HEK293 (cell line): Measurements from ENCODE around the gene SNRNP70.

ENCODE experiments used
- CTCF ChIA-PET: fragments of 350-600 bp; formaldehyde crosslinking; extraction: SDS; loops from one replicate; lab custom pipeline; 2021; ENCODE audit warnings: antibody characterized with exemption; lab: Yijun Ruan, JAX
- POLR2A ChIA-PET: fragments of 300-600 bp; formaldehyde crosslinking; extraction: SDS; loops from one replicate; lab custom pipeline; 2020; ENCODE audit warnings: antibody characterized with exemption, inconsistent platforms; lab: Yijun Ruan, JAX
- H3K27ac ChIP-seq: fragments of 200-500 bp; sonication (Bioruptor generic); 2 replicates; pipeline ENCODE4 v1.5.1; 2014; ENCODE audit warnings: low read depth, low read length, control low read depth, inconsistent platforms; ENCODE audit errors: extremely low read depth
- H3K36me3 ChIP-seq, 2 experiments: fragments of 200-500 bp in 1 of 2; sonication (Bioruptor generic) in 1 of 2; 1 replicate in 1 of 2; 2 replicates in 1 of 2; pipeline ENCODE4 v1.5.1; 2014 to 2017; ENCODE audit warnings: inconsistent platforms in 2 of 2, low read length in 2 of 2; ENCODE audit not compliant: control insufficient read depth in 2 of 2, insufficient read depth in 1 of 2
- H3K4me1 ChIP-seq: fragments of 200-500 bp; sonication (Bioruptor generic); 2 replicates; pipeline ENCODE4 v1.5.1; 2014; ENCODE audit warnings: mild to moderate bottlenecking, low read length, inconsistent platforms; ENCODE audit not compliant: control insufficient read depth, insufficient read depth
- H3K4me3 ChIP-seq: 2 replicates; pipeline ENCODE4 v1.5.1; 2011; ENCODE audit warnings: low read depth, mild to moderate bottlenecking, control low read depth, low read length, moderate library complexity
- H3K9me3 ChIP-seq: fragments of 200-500 bp; sonication (Bioruptor generic); 2 replicates; pipeline ENCODE4 v1.5.1; 2014; ENCODE audit warnings: low read depth, low read length, inconsistent platforms; ENCODE audit not compliant: control insufficient read depth, insufficient read depth
- BCL11B ChIP-seq: fragments of 450-650 bp; formaldehyde crosslinking; IDR thresholded peaks from 2 replicates; pipeline ENCODE4 v1.5.1; 2016; ENCODE audit warnings: low read depth, missing biosample characterization, missing genetic modification characterization
- GLIS2 ChIP-seq: fragments of 450-650 bp; formaldehyde crosslinking; IDR thresholded peaks from 2 replicates; pipeline ENCODE4 v1.5.1; 2016; ENCODE audit warnings: missing biosample characterization, missing genetic modification characterization
- SP2 ChIP-seq: fragments of 450-650 bp; formaldehyde crosslinking; IDR thresholded peaks from 2 replicates; pipeline ENCODE4 v1.5.1; 2016; ENCODE audit warnings: missing biosample characterization, missing genetic modification characterization
- ZBTB17 ChIP-seq: fragments of 450-650 bp; formaldehyde crosslinking; IDR thresholded peaks from 2 replicates; pipeline ENCODE4 v1.5.1; 2016; ENCODE audit warnings: missing biosample characterization, missing genetic modification characterization
- ZFP37 ChIP-seq: fragments of 450-650 bp; formaldehyde crosslinking; IDR thresholded peaks from 2 replicates; pipeline ENCODE4 v1.5.1; 2016; ENCODE audit warnings: missing biosample characterization, missing genetic modification characterization
- ZNF112 ChIP-seq: fragments of 450-650 bp; formaldehyde crosslinking; IDR thresholded peaks from 2 replicates; pipeline ENCODE4 v1.5.0; 2017; ENCODE audit warnings: missing biosample characterization, missing genetic modification characterization
- ZNF175 ChIP-seq: fragments of 450-650 bp; formaldehyde crosslinking; IDR thresholded peaks from 2 replicates; pipeline ENCODE4 v1.5.1; 2016; ENCODE audit warnings: missing biosample characterization, missing genetic modification characterization
- ZNF19 ChIP-seq: fragments of 450-650 bp; formaldehyde crosslinking; IDR thresholded peaks from 2 replicates; pipeline ENCODE4; 2016; ENCODE audit warnings: missing biosample characterization, missing genetic modification characterization, low read depth
- ZNF658 ChIP-seq: fragments of 450-650 bp; formaldehyde crosslinking; IDR thresholded peaks from 2 replicates; pipeline ENCODE4; 2016; ENCODE audit warnings: missing biosample characterization, missing genetic modification characterization
- ZNF660 ChIP-seq: fragments of 450-650 bp; IDR thresholded peaks from 2 replicates; pipeline ENCODE4 v1.5.1; 2018; ENCODE audit warnings: missing biosample characterization, mild to moderate bottlenecking, missing genetic modification characterization
- ZNF785 ChIP-seq: fragments of 450-650 bp; formaldehyde crosslinking; IDR thresholded peaks from 2 replicates; pipeline ENCODE4 v1.5.1; 2016; ENCODE audit warnings: missing biosample characterization, missing genetic modification characterization
- TF ChIP-seq, protein P1 (sequence below): fragments of 450-650 bp; formaldehyde crosslinking; IDR thresholded peaks from 2 replicates; pipeline ENCODE4 v1.5.1; 2017; ENCODE audit warnings: missing biosample characterization, missing genetic modification characterization
- TF ChIP-seq, protein P2 (sequence below): fragments of 450-650 bp; formaldehyde crosslinking; IDR thresholded peaks from 2 replicates; pipeline ENCODE4 v1.5.1; 2016; ENCODE audit warnings: missing biosample characterization, missing genetic modification characterization
- TF ChIP-seq, protein P3 (sequence below): fragments of 450-650 bp; formaldehyde crosslinking; IDR thresholded peaks from 2 replicates; pipeline ENCODE4 v1.5.1; 2016; ENCODE audit warnings: missing biosample characterization, missing genetic modification characterization
- TF ChIP-seq, protein P4 (sequence below): fragments of 450-650 bp; formaldehyde crosslinking; IDR thresholded peaks from 2 replicates; pipeline ENCODE4 v1.5.1; 2016; ENCODE audit warnings: missing biosample characterization, missing genetic modification characterization
- TF ChIP-seq, protein P5 (sequence below): fragments of 450-650 bp; formaldehyde crosslinking; IDR thresholded peaks from 2 replicates; pipeline ENCODE4 v1.5.1; 2016; ENCODE audit warnings: missing biosample characterization, missing genetic modification characterization

Gene SNRNP70

DNA sequence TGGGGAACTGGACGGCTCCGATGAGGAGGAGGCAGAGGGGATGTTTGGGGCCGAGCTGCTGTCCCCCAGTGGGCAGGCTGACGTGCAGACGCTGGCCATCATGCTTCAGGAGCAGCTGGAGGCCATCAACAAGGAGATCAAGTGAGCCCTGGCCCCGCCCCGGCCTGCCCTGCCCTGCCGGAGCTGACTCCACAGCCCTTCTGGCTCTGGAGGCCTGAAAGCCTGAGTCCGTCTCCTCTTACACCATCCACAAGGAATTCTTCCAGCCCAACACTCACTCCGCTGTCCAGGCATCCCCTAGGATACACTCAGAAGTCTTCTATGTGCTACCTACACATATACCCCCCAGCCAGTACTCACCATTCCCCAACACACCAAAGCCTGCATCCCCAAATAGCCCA, 51.5 kb downstream of the SNRNP70 start:
- CTCF ChIA-PET, result interaction anchor here (2.3 kb wide), 1 partner anchor 12 kb away, joined by 10 read pairs; no protein-coding TSS in a partner anchor
- H3K9me3 ChIP-seq, result no peaks in the 10 kb centered on the region
- peaks cover 7 to 31% of the 10 kb centered on the region in 2 experiments; a peak in 2 of 3 replicates for H3K36me3 ChIP-seq
- H3K4me3 ChIP-seq, result no peak overlapping the region
- no peaks in the 10 kb centered on the region for H3K4me1 ChIP-seq
- no peak for TF ChIP-seq ZNF785 (tag by site-specific recombination)
- TF ChIP-seq, all 188 proteins: peak for 0
- POLR2A ChIA-PET, result interaction anchor here (1.0 to 1.3 kb wide), 2 partner anchors 9 to 12 kb away, joined by 3 to 4 read pairs; no protein-coding TSS in a partner anchor
- no peak overlapping the region for H3K27ac ChIP-seq

DNA sequence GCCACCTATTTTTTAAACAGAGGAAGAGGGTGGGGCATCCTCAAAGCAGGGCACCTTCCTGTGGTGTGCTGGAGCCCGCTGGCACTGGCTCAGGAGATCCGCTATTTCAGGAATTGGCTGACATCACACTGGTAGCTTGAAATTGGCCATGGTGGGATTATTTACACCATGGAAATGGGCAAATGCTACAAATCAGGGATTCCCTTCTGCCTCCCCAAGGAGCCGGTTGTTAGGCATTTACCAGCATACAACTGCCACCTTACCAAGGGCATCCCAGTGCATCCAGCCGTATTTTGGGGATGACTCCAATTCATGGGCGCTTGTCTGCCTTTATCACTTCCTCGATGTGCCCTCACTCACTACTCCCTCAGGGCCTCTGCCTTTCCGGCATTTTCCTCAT, 55.7 kb downstream of the SNRNP70 start:
- no peak overlapping the region for H3K4me3 ChIP-seq
- no peaks in the 10 kb centered on the region for H3K4me1 ChIP-seq
- ChIA-PET POLR2A (no interaction called here), CTCF (interaction anchor here (0.9 to 2.5 kb wide), 4 partner anchors 43 to 406 kb away, joined by 3 to 9 read pairs (median 6); partner anchors contain the start of genes GYS1 and RUVBL2)
- no peaks in the 10 kb centered on the region for H3K9me3 ChIP-seq
- H3K27ac ChIP-seq, result no peak overlapping the region
- peaks cover 0 to 5% of the 10 kb centered on the region in 2 experiments; a peak in 2 of 3 replicates for H3K36me3 ChIP-seq
- TF ChIP-seq ZNF658 (tag by site-specific recombination), result no peak
- peak; percentile 97 for TF ChIP-seq ZNF112 (tag by site-specific recombination)

DNA sequence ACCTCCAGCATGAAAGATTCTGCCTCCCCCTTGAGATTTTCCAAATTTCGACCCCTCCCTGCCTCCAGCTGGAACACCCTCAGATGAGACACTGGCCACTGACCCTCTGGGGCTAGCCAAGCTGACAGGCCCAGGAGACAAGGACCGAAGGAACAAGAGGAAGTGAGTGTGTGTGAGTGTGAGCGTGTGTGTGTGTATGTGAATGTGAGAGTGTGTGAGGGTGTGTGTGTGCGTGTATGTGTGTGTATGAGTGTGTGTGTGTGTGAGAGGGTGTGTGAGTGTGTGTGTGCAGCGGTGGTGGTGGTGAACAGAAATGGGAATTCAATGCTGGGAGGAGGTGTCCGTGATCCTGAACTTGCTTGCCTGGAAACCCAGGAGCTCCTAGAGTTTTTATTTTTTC, 56.1 kb downstream of the SNRNP70 start:
- Histone ChIP-seq H3K36me3 (peaks cover 0 to 5% of the 10 kb centered on the region in 2 experiments; a peak in 2 of 3 replicates), H3K27ac (no peak overlapping the region), H3K9me3 (no peaks in the 10 kb centered on the region), H3K4me1 (no peaks in the 10 kb centered on the region), H3K4me3 (no peak overlapping the region)
- ChIA-PET POLR2A (no interaction called here), CTCF (interaction anchor here (0.7 to 1.7 kb wide), 4 partner anchors 11 to 148 kb away, joined by 3 to 7 read pairs (median 3); partner anchors contain the start of genes GYS1 and RUVBL2)
- TF ChIP-seq, protein P1, sequence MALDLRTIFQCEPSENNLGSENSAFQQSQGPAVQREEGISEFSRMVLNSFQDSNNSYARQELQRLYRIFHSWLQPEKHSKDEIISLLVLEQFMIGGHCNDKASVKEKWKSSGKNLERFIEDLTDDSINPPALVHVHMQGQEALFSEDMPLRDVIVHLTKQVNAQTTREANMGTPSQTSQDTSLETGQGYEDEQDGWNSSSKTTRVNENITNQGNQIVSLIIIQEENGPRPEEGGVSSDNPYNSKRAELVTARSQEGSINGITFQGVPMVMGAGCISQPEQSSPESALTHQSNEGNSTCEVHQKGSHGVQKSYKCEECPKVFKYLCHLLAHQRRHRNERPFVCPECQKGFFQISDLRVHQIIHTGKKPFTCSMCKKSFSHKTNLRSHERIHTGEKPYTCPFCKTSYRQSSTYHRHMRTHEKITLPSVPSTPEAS (tag by site-specific recombination), result peak; percentile 98
- TF ChIP-seq ZFP37 (tag by site-specific recombination), result no peak

DNA sequence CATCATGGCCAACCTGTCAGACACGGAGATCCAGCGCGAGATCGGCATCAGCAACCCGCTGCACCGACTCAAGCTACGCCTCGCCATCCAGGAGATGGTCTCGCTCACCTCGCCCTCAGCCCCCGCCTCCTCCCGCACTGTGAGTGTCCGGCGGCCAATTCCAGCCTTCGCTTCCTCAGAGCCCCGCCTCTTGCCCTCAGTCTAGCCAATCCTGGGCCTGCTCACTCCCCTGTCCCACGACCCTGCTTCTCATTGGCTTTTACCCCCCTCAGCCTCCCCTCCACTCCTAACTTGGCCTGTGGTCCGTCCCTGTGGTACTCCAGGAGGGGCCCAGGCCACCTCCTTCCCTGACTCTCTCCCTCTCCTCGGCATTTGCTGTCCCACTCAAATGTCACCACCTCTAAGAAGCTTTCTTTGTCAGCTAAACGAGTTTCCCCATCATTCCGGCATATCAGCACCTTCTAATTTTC, 57.6 kb downstream of the SNRNP70 start:
- Histone ChIP-seq H3K4me1 (no peaks in the 10 kb centered on the region), H3K4me3 (peak overlapping the region; percentile 29), H3K27ac (no peak overlapping the region), H3K9me3 (no peaks in the 10 kb centered on the region), H3K36me3 (no peaks in the 10 kb centered on the region; a peak in 1 of 3 replicates)
- POLR2A ChIA-PET, result interaction anchor here (0.7 to 1.3 kb wide), 3 partner anchors 11 to 56 kb away, joined by 3 to 8 read pairs (median 5); no protein-coding TSS in a partner anchor
- CTCF ChIA-PET, result interaction anchor here (0.6 to 5.4 kb wide), 3 partner anchors 46 to 738 kb away, joined by 3 to 66 read pairs (median 3); no protein-coding TSS in a partner anchor
- peak; percentile 91 for TF ChIP-seq GLIS2 (tag by site-specific recombination)
- TF ChIP-seq, protein P2, sequence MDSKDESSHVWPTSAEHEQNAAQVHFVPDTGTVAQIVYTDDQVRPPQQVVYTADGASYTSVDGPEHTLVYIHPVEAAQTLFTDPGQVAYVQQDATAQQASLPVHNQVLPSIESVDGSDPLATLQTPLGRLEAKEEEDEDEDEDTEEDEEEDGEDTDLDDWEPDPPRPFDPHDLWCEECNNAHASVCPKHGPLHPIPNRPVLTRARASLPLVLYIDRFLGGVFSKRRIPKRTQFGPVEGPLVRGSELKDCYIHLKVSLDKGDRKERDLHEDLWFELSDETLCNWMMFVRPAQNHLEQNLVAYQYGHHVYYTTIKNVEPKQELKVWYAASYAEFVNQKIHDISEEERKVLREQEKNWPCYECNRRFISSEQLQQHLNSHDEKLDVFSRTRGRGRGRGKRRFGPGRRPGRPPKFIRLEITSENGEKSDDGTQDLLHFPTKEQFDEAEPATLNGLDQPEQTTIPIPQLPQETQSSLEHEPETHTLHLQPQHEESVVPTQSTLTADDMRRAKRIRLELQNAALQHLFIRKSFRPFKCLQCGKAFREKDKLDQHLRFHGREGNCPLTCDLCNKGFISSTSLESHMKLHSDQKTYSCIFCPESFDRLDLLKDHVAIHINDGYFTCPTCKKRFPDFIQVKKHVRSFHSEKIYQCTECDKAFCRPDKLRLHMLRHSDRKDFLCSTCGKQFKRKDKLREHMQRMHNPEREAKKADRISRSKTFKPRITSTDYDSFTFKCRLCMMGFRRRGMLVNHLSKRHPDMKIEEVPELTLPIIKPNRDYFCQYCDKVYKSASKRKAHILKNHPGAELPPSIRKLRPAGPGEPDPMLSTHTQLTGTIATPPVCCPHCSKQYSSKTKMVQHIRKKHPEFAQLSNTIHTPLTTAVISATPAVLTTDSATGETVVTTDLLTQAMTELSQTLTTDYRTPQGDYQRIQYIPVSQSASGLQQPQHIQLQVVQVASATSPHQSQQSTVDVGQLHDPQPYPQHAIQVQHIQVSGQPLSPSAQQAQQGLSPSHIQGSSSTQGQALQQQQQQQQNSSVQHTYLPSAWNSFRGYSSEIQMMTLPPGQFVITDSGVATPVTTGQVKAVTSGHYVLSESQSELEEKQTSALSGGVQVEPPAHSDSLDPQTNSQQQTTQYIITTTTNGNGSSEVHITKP (tag by site-specific recombination), result peak; percentile 81; the same call in 1 of the 2 replicates
- no peak for TF ChIP-seq ZNF175 (tag by site-specific recombination)
- TF ChIP-seq BCL11B, result no peak
- no peak for TF ChIP-seq ZNF785 (tag by site-specific recombination)
- TF ChIP-seq, protein P3, sequence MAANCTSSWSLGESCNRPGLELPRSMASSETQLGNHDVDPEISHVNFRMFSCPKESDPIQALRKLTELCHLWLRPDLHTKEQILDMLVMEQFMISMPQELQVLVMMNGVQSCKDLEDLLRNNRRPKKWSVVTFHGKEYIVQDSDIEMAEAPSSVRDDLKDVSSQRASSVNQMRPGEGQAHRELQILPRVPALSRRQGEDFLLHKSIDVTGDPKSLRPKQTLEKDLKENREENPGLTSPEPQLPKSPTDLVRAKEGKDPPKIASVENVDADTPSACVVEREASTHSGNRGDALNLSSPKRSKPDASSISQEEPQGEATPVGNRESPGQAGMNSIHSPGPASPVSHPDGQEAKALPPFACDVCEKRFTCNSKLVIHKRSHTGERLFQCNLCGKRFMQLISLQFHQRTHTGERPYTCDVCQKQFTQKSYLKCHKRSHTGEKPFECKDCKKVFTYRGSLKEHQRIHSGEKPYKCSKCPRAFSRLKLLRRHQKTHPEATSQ (tag by site-specific recombination), result no peak
- no peak for TF ChIP-seq ZNF660
- TF ChIP-seq, protein P4, sequence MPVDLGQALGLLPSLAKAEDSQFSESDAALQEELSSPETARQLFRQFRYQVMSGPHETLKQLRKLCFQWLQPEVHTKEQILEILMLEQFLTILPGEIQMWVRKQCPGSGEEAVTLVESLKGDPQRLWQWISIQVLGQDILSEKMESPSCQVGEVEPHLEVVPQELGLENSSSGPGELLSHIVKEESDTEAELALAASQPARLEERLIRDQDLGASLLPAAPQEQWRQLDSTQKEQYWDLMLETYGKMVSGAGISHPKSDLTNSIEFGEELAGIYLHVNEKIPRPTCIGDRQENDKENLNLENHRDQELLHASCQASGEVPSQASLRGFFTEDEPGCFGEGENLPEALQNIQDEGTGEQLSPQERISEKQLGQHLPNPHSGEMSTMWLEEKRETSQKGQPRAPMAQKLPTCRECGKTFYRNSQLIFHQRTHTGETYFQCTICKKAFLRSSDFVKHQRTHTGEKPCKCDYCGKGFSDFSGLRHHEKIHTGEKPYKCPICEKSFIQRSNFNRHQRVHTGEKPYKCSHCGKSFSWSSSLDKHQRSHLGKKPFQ, result no peak
- TF ChIP-seq ZNF19 (tag by site-specific recombination), result no peak
- TF ChIP-seq, protein P5, sequence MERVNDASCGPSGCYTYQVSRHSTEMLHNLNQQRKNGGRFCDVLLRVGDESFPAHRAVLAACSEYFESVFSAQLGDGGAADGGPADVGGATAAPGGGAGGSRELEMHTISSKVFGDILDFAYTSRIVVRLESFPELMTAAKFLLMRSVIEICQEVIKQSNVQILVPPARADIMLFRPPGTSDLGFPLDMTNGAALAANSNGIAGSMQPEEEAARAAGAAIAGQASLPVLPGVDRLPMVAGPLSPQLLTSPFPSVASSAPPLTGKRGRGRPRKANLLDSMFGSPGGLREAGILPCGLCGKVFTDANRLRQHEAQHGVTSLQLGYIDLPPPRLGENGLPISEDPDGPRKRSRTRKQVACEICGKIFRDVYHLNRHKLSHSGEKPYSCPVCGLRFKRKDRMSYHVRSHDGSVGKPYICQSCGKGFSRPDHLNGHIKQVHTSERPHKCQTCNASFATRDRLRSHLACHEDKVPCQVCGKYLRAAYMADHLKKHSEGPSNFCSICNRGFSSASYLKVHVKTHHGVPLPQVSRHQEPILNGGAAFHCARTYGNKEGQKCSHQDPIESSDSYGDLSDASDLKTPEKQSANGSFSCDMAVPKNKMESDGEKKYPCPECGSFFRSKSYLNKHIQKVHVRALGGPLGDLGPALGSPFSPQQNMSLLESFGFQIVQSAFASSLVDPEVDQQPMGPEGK, result peak; percentile 59
- peak; percentile 46; the same call in 1 of the 2 replicates for TF ChIP-seq ZBTB17 (tag by site-specific recombination)
- TF ChIP-seq SP2, result peak; percentile 92
